PC-3 (cell line): ENCODE measurements around the gene TAF1L.

Experiments
- CTCF ChIP-seq: fragments of 300-600 bp; sonication (generic); conservative IDR thresholded peaks from 2 replicates; pipeline ENCODE4 v1.5.1; 2017; ENCODE audit warnings: antibody characterized with exemption, low read depth, mild to moderate bottlenecking, low read length
- EZH2 ChIP-seq: fragments of 300-600 bp; sonication (generic); IDR thresholded peaks from one replicate; pipeline ENCODE4 v1.6.1; 2017; ENCODE audit warnings: antibody characterized with exemption, mild to moderate bottlenecking, low read length; ENCODE audit not compliant: unreplicated experiment

- TF ChIP-seq CTCF (no peak), EZH2 (no peak)
These were observed 10.1 kb downstream of the TAF1L start for GRCh38 chr9:32625320-32625719.
